Posterior vena cava (tissue), 2 donors: ENCODE measurements around the gene HPD. TPM values are rescaled to one million over a fixed set of nuclear protein-coding genes. Genes with fewer than 3 reads are reported as not detected.

Source experiments
- DNase-seq: peaks from one replicate; pipeline ENCODE4 v3.0.0-alpha.2; 2020; ENCODE audit warnings: low spot score
- intact Hi-C, 2 donors: fragments of 100-400 bp; cut with DNase I; formaldehyde crosslinking; loops; one replicate each; pipeline versions ENCODE4 v1.14.1 to v1.14.2; 2022 to 2023
- total RNA-seq, 2 donors: library from RNA; stranded (reverse); fragmentation: NEBNext Ultra II Directional; extraction: Animal tissue kit (Norgen Biotek cat#: 25700); gene quantifications; one replicate each; pipeline ENCODE4 v1.2.1, GENCODE V29; 2021
- donor health status: DM: yes; HTN: yes; CAD: no.
- donor health status: DM: yes; HTN: yes; CAD: no.

HPD gene
- total RNA-seq, 2 donors from 2014 or later, result 5.6 to 17.4 TPM

GRCh38 chr12:121837680-121838079 lies 21.0 kb downstream of the HPD start:
- intact Hi-C loops, result no loop called here

GRCh38 chr12:121831571-121832245 lies 27.0 kb downstream of the HPD start:
- DNase-seq, result no peak
- intact Hi-C loops, result no loop called here

More at GRCh38 chr12:121837680-121838079, 21.0 kb downstream of the HPD start:
- no peak for DNase-seq

- intact Hi-C loops, result no loop called here
Measured at GRCh38 chr12:121830588-121831265, 27.9 kb downstream of the HPD start.

GRCh38 chr12:121830134-121830533 lies 28.5 kb downstream of the HPD start:
- DNase-seq, result no peak

More at GRCh38 chr12:121830588-121831265, 27.9 kb downstream of the HPD start:
- no peak for DNase-seq

DNA sequence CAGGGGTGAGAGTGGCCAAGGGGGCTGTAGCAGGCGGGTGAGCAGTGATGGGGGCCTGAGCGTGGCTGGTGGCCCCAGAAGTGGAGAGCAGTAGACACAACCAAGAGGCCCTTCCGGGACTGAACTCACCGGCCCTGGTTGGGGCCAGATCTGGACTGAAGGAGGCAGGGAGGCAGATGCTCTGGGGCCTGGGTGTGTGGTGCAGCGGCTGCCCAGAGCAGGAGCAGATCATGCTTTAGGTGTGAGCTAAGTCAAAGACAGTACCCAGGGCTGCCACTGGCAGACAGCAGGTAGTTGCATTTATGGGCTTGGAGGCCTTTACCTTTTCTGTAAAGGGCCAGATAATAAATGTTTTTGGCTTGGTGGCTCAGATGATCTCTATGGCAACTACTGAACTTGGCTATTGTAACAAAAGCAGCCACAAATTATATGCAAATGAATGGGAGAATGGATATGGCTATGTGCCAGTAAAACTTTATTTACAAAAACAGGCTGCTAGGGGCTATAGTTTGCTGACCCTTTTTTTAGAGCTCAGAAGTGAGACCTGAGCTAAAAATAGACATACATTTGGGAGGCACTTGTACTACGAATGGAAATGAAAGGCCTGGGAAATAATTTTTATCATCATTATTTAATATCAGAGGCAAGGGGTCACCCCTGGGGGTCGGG lies 29.3 kb downstream of the HPD start:
- intact Hi-C loops, result no loop called here

More at GRCh38 chr12:121830134-121830533, 28.5 kb downstream of the HPD start:
- intact Hi-C loops, result no loop called here

DNA sequence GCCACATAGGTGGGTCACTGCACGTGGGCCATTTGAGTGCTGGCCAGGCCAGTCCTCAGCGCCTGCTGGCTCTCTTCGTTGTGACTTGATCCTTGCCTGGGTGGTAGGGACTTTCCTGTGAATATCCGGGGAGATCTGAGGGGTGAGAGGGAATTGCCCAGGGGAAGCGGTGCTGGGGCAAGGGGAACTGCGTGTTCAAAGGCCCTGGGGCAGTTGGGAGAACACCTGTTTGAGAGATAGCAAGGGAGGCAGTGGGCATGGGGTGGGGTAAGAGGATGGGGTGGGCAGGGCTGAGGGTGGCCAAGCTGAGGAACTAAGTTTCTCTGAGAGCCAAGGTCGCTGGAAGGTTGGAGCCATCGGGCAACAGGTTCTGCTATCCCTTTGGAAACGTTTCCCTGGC lies 29.8 kb downstream of the HPD start:
- intact Hi-C loops, result no loop called here
- no peak for DNase-seq

More for the DNA sequence above, 29.3 kb downstream of the HPD start:
- DNase-seq, result no peak

- no peak for DNase-seq
- intact Hi-C loops, result no loop called here
Measured at GRCh38 chr12:121828306-121828705, 30.4 kb downstream of the HPD start.

DNA sequence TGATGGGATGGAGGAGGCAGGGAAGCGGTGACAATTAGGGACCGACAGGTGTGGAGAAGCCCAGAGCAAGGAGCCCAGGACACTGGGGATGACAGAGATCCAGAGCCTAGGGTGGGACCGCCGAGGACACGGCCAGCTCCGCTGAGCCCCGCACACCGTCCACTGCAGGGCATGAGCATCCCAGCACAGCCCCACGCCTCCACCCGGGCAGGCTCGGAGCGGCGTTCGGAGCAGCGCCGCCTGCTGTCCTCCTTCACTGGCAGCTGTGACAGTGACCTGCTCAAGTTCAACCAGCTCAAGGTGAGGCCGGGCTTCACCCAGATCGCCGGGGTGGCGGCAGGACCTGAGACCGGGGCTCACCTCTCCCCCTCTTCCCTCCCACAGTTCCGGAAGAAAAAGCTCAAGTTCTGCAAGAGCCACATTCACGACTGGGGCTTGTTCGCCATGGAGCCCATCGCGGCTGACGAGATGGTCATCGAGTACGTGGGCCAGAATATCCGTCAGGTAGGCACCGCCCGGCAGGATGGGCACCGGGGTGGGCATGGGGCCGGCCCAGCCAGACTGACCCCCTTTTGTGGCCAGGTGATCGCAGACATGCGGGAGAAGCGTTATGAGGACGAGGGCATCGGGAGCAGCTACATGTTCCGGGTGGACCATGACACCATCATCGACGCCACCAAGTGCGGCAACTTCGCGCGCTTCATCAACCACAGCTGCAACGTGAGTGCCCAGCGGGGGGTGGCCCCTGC lies 31.1 kb downstream of the HPD start:
- intact Hi-C loops, result no loop called here

DNA sequence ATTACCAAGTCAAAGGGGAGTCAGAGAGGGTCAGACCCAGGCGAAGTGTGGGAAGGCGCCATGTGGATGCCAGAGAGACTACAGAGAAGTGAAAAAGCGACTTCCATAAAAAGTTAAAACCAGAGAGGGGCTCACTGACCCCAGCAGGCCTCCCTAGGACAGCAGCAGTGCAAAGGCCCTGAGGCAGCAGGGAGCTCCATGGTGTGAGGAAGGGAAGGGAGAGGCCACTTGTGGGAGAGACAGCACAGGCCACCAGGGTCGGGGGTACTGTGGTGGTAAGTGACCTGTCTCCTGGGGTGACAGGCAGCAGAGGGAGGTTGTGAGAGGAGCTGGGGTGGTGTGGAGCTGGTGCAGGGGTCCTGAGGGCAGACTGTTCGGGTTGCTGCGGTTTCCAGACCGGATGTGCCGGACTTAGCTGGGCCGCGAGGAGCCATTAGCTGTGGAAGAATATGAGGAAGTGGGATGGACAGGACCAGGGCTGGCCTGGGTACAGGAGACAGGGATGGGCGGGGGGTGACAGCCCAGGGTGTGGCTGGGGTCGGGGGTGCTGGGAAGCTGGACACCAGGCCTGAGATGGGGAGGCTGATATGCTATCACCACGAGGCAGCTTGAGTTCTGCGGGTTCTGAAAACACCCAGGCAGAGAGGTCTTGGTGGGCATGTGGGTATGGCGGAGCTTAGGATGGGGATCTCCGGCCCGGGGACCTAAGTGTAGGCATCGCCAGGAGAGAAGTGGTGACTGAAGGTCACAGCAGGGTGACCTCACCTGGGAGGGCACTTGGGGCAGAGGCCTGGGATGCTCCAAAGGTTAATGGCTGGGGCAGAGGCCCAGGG lies 32.1 kb downstream of the HPD start:
- intact Hi-C loops, result no loop called here
- no peak for DNase-seq

More for the DNA sequence above, 31.1 kb downstream of the HPD start:
- DNase-seq, result no peak

GRCh38 chr12:121825041-121825523 lies 33.6 kb downstream of the HPD start:
- intact Hi-C loops, result no loop called here
- no peak for DNase-seq

DNA sequence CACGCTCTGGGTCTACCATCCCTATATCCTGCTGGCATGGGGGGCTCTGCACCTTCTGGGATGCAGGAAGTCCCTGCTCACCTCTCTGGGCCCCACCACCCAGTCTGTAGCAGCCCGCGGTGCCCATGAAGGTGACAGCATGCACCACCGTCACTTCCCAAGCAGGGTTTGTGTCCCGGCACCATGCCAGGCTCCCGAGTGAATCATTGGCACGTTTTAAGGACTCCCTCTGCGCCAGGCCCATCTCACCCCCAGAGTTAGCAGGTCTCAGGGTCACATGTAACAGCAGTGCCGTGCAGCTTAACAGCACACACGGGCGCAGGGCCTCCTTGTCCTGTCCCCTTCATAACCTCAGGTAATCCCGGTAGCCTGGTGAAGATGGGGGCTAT lies 34.9 kb downstream of the HPD start:
- no peak for DNase-seq
- intact Hi-C loops, result no loop called here

- intact Hi-C loops, result no loop called here
- DNase-seq, result no peak
Measured at GRCh38 chr12:121823101-121823726, 35.4 kb downstream of the HPD start.

DNA sequence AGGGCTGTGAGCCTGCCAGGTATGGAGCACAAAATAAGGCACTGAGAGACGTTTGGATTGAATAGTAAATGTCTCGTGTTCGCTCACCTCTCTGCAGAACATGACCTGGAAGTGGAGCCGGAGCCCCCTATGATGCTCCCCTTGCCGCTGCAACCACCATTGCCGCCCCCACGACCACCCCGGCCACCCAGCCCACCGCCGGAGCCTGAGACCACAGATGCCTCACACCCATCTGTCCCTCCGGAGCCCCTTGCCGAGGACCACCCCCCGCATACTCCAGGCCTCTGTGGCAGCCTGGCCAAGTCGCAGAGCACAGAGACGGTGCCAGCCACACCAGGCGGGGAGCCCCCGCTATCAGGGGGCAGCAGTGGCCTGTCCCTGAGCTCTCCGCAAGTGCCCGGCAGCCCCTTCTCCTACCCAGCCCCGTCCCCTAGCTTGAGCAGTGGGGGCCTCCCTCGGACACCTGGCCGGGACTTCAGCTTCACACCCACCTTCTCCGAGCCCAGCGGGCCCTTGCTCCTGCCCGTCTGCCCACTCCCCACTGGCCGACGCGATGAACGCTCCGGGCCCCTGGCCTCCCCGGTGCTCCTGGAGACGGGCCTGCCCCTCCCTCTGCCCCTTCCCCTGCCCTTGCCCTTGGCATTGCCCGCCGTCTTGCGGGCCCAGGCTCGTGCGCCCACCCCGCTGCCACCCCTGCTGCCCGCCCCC lies 36.1 kb downstream of the HPD start:
- intact Hi-C loops, result no loop called here
- no peak for DNase-seq

DNA sequence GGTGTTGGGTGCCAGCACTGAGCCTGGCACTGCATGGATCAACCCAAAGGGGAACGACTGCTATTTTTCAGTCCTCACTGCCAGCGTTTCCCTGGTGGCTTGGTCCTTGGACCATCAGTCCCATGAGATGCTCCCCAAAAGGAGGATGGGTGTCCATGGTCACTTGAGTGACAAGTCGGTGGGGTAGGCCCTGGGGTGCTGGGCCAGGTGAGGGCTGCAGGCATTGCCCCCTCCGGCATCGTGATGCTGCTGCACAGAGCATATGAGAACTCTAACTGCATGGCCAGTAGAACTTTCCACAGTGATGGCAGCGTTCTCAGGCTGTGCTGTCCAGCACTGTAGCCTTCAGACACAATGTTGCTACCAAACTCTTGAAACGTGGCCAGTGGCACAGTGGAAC lies 38.6 kb downstream of the HPD start:
- intact Hi-C loops, result no loop called here

GRCh38 chr12:121819212-121819949 lies 39.3 kb downstream of the HPD start:
- no peak for DNase-seq
- intact Hi-C loops, result no loop called here

More for the DNA sequence above, 38.6 kb downstream of the HPD start:
- DNase-seq, result no peak

DNA sequence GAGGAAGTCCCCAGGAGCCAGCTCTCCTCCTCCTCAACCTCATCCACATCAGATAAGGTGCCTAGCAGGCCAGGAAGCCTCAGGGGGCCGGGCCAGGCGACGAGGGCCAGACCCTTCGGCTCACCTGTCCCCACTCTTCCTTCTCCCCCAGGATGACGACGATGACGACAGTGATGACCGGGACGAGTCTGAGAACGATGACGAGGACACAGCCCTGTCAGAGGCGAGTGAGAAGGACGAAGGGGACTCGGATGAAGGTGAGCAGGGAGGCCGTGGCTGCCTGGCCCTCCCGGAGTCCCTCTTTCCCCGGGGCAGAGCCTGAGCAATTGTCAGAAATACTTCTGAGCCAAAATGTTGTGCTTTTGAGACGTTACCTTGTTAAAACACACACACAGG lies 41.0 kb downstream of the HPD start:
- intact Hi-C loops, result no loop called here
- DNase-seq, result no peak
